Germinal center (tissue), 1 donor: Measurements from ENCODE around the gene PSMG4.

ENCODE experiments used
- DNase-seq: peaks from one replicate; pipeline ENCODE4 v3.0.0; 2012; ENCODE audit warnings: mixed read lengths, low spot score

PSMG4 gene

GRCh38 chr6:3309391-3310050 lies 50.8 kb downstream of the PSMG4 start:
- no peak for DNase-seq

- no peak for DNase-seq
These were observed 51.3 kb downstream of the PSMG4 start for GRCh38 chr6:3310051-3310448.

- DNase-seq: no peak
These were observed 52.0 kb downstream of the PSMG4 start for GRCh38 chr6:3310703-3311102.

GRCh38 chr6:3311826-3312225 lies 53.1 kb downstream of the PSMG4 start:
- no peak for DNase-seq

- no peak for DNase-seq
These were observed 54.0 kb downstream of the PSMG4 start for GRCh38 chr6:3312604-3313231.

GRCh38 chr6:3314176-3314575 lies 55.4 kb downstream of the PSMG4 start:
- DNase-seq: no peak

GRCh38 chr6:3314621-3315467 lies 56.1 kb downstream of the PSMG4 start:
- DNase-seq: no peak

GRCh38 chr6:3315841-3316240 lies 57.1 kb downstream of the PSMG4 start:
- no peak for DNase-seq

- no peak for DNase-seq
These were observed 57.6 kb downstream of the PSMG4 start for GRCh38 chr6:3316331-3316730.

GRCh38 chr6:3316818-3317217 lies 58.1 kb downstream of the PSMG4 start:
- DNase-seq: no peak
